ENCODE data around the gene SMIM5.

GRCh38 chr17:75639771-75640555 is 6.7 kb downstream of the SMIM5 start:
- TF ChIP-seq CTCF (IDR thresholded peaks at IDR 0.05) = peak in 5 of 6 experiments; percentile 21 to 70 (median 59)
- peak in 1 of 2 donors; percentile 79 for TF ChIP-seq POLR2A (IDR thresholded peaks at IDR 0.05)
